NCI-H2081 treated with DMSO at 0.1 percent for 48 hours (cell line): ENCODE results near the gene AKT3.
A peak's percentile ranks its signal among the peaks of the same experiment; 100 is the strongest.
"Not testable (repeated sequence)": the region's sequence is repeated elsewhere in the genome, so short reads cannot be mapped to it uniquely, and the experiment has no call there.

Source experiments
- DNase-seq: peaks from one replicate; lab custom pipeline; 2025; lab: John Stamatoyannopoulos, UW

Gene AKT3

GRCh38 chr1:243850202-243850451 lies at the start of gene AKT3:
AKT3 (minus strand) TSS chr1:243850243; CDS start chr1:243843170, 7,073 bp downstream.
- peak; percentile 34 for DNase-seq

- DNase-seq, result no peak
Measured at GRCh38 chr1:243898278-243898677, 48.2 kb upstream of the AKT3 start.

GRCh38 chr1:243896313-243896712 lies 46.3 kb upstream of the AKT3 start:
- no peak for DNase-seq

- no peak for DNase-seq
Measured at GRCh38 chr1:243892456-243892855, 42.4 kb upstream of the AKT3 start.

GRCh38 chr1:243890576-243890975 lies 40.5 kb upstream of the AKT3 start:
- DNase-seq, result no peak

GRCh38 chr1:243885806-243886205 lies 35.8 kb upstream of the AKT3 start:
- no peak for DNase-seq

DNA sequence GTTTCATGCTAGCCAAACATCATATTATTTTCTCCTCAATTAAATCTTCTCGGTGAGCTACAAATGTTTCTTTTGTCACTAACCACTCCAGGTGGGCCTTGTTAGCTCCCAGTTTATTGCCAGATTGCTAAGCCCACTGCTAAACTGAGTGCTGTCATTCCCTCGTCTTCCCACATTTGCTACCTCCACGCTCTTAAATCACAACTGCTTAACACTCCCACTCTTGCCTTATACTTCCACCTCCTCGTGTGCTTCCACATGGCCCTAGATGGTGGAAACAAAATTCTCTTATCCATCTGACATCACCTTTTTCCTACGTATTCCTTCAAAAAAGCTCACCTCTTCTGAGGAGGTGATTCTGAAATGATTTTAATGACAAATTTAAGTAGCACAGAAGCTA lies 34.6 kb upstream of the AKT3 start:
- no peak for DNase-seq

GRCh38 chr1:243883551-243883950 lies 33.5 kb upstream of the AKT3 start:
- DNase-seq, result no peak

- DNase-seq, result no peak
Measured at GRCh38 chr1:243882276-243882675, 32.2 kb upstream of the AKT3 start.

DNA sequence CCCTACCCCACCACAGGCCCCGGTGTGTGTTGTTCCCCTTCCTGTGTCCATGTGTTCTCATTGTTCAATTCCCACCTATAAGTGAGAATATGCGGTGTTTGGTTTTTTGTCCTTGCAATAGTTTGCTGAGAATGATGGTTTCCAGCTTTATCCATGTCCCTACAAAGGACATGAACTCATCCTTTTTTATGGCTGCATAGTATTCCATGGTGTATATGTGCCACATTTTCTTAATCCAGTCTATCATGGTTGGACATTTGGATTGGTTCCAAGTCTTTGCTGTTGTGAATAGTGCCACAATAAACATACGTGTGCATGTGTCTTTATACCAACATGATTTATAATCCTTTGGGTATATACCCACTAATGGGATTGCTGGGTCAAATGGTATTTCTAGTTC lies 27.0 kb upstream of the AKT3 start:
- DNase-seq, result not testable (repeated sequence)

GRCh38 chr1:243855616-243856318 lies 5.7 kb upstream of the AKT3 start:
- no peak for DNase-seq

GRCh38 chr1:243851765-243852164 lies 1.7 kb upstream of the AKT3 start:
- DNase-seq, result no peak

- no peak for DNase-seq
Measured at GRCh38 chr1:243851257-243851756, 1.3 kb upstream of the AKT3 start.

DNA sequence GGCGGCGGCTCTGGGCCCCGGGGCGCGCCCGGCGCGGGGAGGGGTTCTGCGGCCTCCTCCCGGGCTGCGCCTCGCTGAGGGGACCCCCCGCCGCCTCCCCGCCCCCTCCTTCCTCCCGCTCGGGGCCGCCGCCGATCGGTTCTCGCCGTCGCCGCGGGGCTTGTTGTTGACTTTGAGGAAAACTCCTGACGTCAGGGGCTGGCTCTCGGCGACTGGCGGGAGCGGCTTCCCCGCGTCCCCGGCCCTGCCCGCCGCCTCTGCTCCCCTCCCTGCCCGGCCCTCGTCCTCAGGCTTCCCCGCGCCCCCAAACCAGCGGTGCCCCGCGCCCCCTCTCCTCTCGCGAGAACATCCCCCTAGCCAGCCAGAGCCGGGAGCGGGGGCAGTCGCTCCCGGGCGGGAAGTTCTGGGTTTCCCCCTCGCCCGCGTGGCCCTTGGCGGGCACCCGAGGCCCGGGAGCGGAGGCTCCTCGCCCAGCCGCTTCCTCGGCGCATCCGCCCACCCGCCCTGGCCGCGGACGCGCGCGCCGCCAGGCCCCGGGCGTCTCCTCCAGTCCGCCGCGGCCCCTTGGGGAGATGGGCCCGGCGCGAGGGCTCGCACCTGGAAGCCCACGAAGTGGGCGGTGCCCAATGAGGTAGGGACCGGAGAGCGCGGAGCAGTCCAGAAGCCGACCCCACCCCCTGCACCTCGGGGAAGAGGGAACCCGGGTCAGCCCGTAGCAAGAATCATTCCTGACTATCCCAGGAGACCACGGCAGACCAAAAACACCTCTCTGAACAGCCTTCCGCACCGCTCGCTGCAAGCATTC lies 611 bp upstream of the AKT3 start:
- DNase-seq, result no peak

- no peak for DNase-seq
Measured at GRCh38 chr1:243849421-243850201, 432 bp downstream of the AKT3 start.

GRCh38 chr1:243848858-243849420 lies 1.1 kb downstream of the AKT3 start:
- DNase-seq, result no peak

GRCh38 chr1:243848165-243848857 lies 1.7 kb downstream of the AKT3 start:
- no peak for DNase-seq

DNA sequence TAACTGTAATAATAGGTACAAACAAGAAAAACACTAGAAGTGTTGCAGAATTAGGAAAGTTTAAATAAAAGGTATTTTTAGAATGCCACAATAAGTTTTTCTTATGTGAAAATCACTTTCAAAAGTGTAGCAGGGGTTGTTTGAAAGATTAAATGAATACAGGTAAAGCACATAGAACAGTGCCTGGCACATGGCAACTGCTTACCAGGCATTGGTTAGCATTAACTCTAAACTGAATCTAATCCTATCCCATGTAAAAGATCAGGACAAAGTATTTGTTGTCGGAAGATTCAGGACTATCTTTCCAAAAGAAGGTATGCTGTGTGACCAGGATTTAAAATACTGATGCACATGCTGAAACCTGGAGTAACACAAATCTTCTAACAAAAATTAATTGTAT lies 3.3 kb downstream of the AKT3 start:
- DNase-seq, result no peak

DNA sequence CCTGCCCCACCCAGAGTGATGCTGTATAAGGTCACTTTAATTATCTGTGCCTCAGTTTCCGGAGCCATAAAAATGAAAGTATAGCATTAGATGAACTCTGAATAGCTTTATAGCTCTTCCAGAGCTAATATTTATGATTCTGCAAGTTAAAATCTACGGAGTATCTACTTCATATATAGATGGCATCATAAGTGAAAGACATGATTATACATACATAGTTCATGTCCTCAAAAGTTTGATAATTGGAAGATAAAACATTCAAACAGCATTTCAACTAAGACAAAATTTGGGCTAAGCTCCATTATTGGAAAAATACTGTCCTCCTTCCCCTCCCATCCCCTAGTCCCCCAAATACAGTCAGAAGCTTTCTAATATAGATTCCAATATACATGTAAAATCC lies 4.2 kb downstream of the AKT3 start:
- no peak for DNase-seq

GRCh38 chr1:243844186-243844585 lies 5.9 kb downstream of the AKT3 start:
- DNase-seq, result no peak

DNA sequence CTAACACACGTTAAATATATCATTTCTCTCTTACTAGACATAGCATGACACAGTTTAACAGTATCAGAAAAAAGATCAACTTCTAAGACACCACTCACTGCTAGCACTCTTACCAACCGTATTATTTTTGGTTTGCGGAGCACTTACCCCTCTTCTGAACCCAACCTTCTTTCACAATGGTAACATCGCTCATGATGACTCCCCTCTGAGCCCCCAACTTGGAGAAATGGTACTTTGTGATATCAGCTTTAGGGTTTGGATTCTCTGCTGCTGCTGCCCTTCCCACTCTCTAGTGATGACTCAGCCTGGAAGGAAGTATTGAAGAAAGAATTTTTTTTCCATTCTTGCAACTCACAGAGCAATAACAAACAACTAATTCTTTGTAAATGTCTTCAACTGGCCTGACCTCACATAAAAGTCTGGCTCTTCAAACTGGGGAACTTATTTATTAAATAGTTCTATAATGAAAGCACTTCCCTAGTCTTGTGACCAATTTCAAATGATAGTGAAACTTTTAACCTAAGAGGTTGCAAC lies 7.0 kb downstream of the AKT3 start:
- no peak for DNase-seq

GRCh38 chr1:243842161-243842560 lies 7.9 kb downstream of the AKT3 start:
- no peak for DNase-seq
